DMS 273 (cell line): ENCODE results near the gene SRRM1.
A peak's percentile ranks its signal among the peaks of the same experiment; 100 is the strongest.

ENCODE experiments used
- DNase-seq: peaks from one replicate; lab custom pipeline; 2025; ENCODE audit not compliant: unreplicated experiment; lab: John Stamatoyannopoulos, UW

SRRM1 gene

DNA sequence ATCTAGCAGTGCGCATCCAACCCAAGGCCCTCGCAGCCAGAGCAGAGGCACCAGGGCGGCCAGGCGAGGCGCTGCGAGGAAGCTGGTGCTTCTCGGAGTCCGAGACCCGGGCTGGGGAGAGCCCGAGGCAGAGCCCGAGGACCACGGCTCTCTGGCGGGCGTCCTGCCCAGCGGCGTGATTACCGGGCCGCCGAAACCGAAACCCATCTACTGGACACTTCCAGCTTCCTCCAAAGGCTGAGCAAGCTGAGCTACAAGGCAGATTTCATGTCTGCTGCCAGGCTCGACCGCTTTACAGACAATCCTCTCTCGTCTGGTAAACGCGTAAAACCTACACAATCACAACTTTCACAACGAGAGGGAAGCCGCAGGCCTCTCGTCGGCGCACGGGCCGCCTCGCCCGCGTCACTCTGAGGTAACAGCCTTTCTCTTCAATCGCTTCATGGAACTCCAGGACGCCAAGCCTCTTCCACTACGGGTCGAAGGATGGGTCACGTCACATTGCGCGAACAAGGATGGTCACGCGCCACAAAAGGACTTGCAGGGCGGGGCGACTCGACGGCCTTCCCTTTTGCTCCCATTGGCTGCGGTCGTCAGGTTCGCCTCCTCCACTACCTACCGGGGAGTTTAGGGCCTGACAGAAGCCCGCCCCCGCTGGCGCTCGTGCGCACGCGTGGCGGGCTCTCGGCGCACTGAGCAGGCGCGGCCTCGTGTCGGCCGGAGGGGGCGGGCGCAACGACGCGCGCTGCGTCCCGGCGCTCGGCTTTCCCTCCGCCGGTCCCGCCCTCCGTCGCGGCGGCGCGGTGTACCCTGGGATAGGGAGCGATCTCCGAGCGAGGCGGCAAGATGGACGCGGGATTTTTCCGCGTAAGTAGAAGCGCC, at the start of gene SRRM1:
SRRM1 (plus strand) TSS at position 822 of the 882 bp plus-strand sequence; CDS start at position 847, 25 bp downstream.
- DNase-seq: peak; percentile 100

- DNase-seq: no peak
These were observed 48.8 kb upstream of the SRRM1 start for GRCh38 chr1:24594328-24594598.

DNA sequence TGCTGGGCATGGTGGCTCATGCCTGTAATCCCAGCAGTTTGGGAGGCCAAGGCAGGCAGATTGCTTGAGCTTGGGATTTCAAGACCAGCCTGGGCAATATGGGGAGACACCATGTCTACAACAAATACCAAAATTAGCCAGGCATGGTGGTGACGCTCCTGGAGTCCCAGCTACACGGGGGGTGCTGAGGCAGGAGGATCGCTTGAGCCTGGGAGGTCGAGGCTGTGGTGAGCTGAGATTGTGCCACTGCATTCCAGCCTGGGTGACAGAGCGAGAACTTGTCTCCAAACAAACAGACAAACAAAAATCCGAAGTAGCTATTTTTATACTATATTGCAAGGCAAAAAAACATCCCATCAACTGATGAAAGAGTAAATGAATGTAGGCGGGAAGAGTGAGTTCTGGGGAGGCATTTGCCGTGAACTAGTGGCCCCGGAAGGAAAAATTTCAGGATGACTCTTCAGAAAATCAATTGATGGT, 46.7 kb upstream of the SRRM1 start:
- DNase-seq: no peak

- DNase-seq: no peak
These were observed 43.8 kb upstream of the SRRM1 start for GRCh38 chr1:24599265-24599664.

GRCh38 chr1:24600551-24600950, 42.6 kb upstream of the SRRM1 start:
- DNase-seq: no peak

DNA sequence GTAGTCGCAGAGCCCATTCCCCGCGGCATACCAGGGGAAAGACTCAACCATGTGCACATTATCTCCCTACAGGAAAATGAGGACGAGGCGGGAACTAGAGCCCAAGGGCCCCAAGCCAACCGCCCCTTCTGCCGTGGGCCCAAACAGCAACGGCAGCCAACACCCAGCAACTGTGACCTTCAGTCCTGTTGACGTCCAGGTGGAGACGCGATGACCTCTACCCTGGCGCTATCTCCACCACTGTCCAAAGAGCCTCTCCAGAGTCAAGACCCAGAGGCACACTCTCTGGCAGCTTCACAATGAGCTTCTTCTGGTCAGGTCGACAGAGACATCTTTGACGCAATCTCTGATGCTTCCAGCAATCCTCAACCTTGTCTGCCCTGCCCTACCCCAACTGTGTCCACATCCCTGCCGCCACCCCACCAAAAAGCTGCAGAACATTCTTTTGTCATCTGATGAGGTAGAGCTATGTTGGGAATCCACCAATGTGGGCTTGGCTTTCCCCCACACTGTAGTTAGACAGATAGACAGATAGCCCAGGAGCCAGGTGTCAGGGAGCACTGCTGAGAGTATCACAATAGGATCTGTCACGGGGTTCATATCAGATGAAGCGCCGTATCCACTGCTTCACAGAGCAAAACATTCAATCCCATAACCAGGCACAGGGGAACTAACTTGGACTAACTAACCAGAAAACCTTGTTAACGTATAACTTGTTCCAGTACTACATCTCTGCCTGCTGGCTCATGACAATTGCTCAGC, 37.4 kb upstream of the SRRM1 start:
- DNase-seq: no peak

DNA sequence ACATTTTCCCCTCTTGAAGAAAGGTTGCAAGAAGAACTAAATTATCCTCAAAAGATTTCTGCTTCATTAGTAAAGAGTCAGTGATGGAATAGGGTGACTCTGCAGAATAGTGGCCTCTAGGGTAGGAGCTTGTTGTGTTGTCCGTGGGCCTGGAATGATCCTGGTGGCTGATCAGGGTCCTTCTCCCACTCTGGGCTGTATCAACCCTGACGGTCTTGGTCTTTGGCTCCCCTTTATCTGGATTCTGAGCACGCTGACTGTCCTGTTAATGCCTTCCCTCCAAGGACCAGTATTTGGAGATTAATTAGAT, 36.9 kb upstream of the SRRM1 start:
- no peak for DNase-seq

GRCh38 chr1:24606621-24607020, 36.5 kb upstream of the SRRM1 start:
- DNase-seq: no peak

DNA sequence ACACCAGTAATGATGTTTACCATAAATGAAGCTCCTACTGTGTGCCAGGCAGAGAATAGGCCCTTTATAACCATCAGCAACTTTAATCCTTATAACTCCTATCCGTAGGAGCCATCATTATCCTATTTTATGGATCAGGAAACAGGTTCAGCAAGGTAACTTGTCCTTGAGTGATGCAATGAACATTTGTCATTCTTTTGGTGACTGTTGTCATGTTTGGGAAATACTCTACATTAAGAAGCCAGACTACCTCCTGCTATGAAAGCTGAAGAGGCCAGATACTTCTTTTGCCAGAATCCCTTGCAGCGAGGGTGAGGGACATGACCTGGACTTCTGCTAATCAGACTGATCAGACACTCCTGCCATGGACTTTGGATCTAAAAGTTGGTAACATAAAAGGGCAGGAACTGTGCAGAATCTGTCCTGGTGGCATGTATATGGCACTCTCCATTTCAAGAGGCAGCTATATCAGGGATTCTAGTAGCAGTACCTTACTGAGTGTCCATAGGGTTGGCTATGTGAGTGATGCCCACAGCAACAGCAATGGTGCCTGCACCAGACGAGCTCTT, 33.1 kb upstream of the SRRM1 start:
- DNase-seq: no peak

- DNase-seq: no peak
These were observed 23.7 kb upstream of the SRRM1 start for GRCh38 chr1:24619376-24619775.

DNA sequence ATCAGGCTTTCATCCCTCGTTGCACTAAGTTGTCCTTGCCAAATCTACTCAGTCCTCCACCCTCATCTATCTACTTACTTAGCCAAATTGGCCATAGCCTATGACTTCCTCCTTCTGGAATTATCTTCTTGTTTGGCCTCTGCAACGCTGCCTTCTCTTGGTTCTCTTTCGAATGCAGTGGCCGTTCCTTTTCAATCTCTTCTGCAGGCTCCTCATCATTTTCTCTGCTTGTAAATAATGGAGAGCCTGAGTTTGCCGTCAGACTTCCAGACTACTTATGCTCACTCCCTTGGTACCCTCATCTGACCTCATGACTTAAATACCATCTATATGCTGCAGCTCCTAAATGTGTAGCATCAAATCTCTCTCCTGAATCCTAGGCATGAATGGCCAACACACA, 22.4 kb upstream of the SRRM1 start:
- no peak for DNase-seq

DNA sequence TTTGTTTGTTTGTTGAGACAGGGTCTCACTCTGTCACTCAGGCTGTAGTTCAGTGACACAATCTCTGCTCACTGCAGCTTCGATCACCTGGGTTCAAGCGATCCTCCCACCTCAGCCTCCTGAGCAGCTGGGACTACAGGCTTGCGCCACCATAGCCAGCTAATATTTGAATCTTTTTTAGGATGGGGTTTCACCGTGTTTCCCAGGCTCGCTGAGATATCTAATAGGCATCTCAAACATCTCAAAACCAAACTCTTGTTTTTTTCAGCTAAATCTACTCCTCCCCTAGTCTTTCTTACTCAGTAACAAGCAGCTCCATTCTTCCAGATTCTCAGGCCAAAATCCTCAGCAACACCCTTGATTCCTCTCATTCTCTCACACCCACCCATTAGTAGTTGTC, 22.0 kb upstream of the SRRM1 start:
- no peak for DNase-seq

GRCh38 chr1:24622218-24622617, 20.9 kb upstream of the SRRM1 start:
- no peak for DNase-seq

DNA sequence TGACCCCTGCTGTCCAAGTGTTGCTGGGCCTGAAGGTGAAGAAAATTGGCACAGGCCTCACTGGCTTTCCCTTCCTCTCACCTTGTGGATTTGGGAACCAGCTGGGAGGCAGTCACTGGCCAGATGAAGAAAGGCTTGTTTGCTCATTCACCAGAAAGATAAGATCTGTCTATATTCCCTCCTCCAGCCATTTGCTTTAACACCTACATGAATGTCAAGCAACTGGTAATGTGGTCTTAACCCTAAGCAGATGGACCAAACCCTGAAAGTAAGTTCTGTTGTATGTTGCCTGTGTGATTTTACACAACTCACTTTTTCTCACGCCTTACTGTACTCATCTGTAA, 10.3 kb upstream of the SRRM1 start:
- peak; percentile 13 for DNase-seq

GRCh38 chr1:24635195-24635843, 7.8 kb upstream of the SRRM1 start:
- DNase-seq: peak; percentile 86

DNA sequence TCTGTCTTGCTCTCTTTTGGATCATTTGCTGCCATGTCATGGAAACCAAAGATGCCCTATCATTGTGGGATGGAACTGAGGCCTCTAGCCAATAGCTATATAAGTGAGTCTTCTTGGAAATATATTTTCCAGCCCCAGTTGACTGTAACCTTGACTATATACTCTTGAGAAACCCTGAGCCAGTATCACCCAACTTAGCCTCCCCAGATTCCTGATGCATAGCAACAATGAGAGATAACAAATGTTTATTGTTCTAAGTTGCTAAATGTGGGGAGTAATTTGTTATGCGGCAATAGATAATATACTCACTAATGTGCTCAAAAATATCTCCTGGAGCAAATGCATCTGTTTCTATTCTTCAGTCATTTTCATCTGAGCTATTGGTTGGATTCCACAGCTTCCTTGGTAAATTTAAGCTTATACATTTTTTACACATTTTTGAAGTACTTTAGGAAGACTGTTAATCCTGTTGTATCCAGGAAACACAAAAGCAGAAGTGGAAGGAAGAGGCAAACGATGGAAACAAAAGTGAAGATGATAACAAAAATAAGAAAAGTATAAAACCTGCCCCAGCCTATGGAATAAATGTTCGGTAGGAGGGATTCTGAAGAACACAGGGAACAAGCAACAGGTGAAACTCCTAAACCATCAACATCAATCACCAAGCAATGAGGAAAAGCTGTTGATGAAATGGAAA, 6.3 kb upstream of the SRRM1 start:
- DNase-seq: no peak

- no peak for DNase-seq
These were observed 4.0 kb upstream of the SRRM1 start for GRCh38 chr1:24639094-24639493.

- peak; percentile 28 for DNase-seq
These were observed 3.2 kb upstream of the SRRM1 start for GRCh38 chr1:24639881-24640280.

GRCh38 chr1:24640288-24640687, 2.8 kb upstream of the SRRM1 start:
- peak; percentile 34 for DNase-seq

DNA sequence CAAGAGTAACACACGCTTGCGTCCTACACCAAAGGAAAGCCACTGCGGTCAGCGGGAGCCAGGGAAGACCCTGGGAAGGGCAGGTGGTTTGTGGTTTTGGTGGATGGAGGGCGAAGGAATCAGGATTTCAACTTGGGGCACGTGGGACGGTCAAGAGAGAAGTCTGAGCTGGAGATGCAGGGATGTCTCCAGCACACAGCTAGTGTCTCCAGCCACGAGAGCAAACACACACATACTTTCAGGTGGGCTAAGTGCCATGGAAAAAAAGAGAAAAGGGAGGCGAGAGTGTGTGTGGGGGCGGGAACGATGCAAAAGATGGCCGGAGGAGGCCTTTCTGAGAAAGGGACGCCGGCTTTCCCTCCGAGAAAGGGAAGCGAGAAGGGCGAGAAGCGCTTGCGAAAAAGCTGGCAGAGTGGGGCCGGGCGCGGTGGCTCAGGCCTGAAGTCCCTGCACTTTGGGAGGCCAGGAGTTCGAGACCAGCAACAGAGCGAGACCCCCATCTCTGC, 1.4 kb upstream of the SRRM1 start:
- peak; percentile 16 for DNase-seq
